Measurements from ENCODE around the gene NSD1. TPM values are rescaled to one million over a fixed set of nuclear protein-coding genes. Genes with fewer than 3 reads are reported as not detected.

NSD1 gene
- total and polyA plus RNA-seq, 2 of the 8 experiments (the other 6 are each of a cell fraction or from before 2014, with no cell fraction given) = 22.8 to 168 TPM

DNA sequence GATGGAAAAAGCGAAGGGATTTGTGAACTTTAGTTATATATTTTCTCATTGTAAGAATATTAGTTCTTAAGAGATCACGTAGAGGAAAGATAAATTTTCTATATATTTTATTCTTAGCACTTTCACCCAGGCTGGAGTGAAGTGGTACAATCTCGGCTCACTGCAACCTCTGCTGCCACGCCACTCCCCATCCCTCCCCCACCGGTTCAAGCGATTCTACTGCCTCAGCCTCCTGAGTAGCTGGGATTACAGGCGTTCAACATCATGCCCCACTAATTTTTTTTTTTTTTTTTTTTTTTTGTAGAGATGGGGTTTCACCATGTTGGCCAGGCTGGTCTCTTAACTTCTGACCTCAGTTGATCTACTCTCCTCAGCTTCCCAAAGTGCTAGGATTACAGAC, 127.4 kb downstream of the NSD1 start:
- Histone ChIP-seq H3K14ac (ENCODE audit: insufficient read length) (no peak overlapping the region), H2BK20ac (ENCODE audit: low read length) (no peak overlapping the region), H2BK12ac (ENCODE audit: low read depth, low read length) (no peak overlapping the region), H3K9me3 (ENCODE audit: insufficient read depth in 2 of 2, low read depth in 1 of 2, low read length in 1 of 2) (no peaks in the 10 kb centered on the region), H2BK5ac (ENCODE audit: low read depth, low read length) (no peak overlapping the region), H3K79me2 (ENCODE audit: control insufficient read depth in 1 of 2, insufficient read depth in 2 of 2, low read length in 2 of 2) (no peaks in the 10 kb centered on the region; a peak in 1 of 4 replicates), H3K9ac (replicated peaks in 1 of 4; ENCODE audit: extremely low read depth in 1 of 4, low read depth in 3 of 4, low read length in 3 of 4) (no peak overlapping the region), H3K4me3 (ENCODE audit: extremely low read depth in 1 of 4, insufficient read depth in 2 of 4, low read depth in 3 of 4, low read length in 4 of 4) (no peak overlapping the region), H3K18ac (ENCODE audit: extremely low read depth, low read length) (no peak overlapping the region), H2AK5ac (ENCODE audit: low read depth, low read length) (no peak overlapping the region), H3K4ac (replicated peaks; ENCODE audit: insufficient read length, low read depth, low read length) (no peak overlapping the region), H3K36me3 (ENCODE audit: control insufficient read depth in 2 of 4, insufficient read depth in 4 of 4, low read length in 3 of 4) (peaks cover 6 to 83% (median 47%) of the 10 kb centered on the region in 4 experiments), H3K4me1 (replicated peaks in 1 of 4; ENCODE audit: control insufficient read depth in 3 of 4, insufficient read depth in 4 of 4, low read length in 3 of 4) (no peaks in the 10 kb centered on the region), H3K27me3 (replicated peaks in 1 of 4; ENCODE audit: control insufficient read depth in 3 of 4, extremely low read depth in 1 of 4, insufficient read depth in 3 of 4, low read length in 3 of 4) (no peaks in the 10 kb centered on the region), H4K8ac (ENCODE audit: extremely low read depth, insufficient read depth, low read length) (no peak overlapping the region), H3K56ac (replicated peaks; ENCODE audit: insufficient read length, low read depth, low read length) (no peak overlapping the region), H4K5ac (ENCODE audit: insufficient read length, low read depth, low read length) (no peak overlapping the region), H3K23ac (ENCODE audit: insufficient read length) (no peak overlapping the region), H3K23me2 (ENCODE audit: low read depth, low read length) (no peaks in the 10 kb centered on the region), H3K27ac (ENCODE audit: low read depth, low read length) (no peak overlapping the region), H2BK15ac (ENCODE audit: low read length) (no peak overlapping the region), H4K91ac (replicated peaks; ENCODE audit: insufficient read length, low read length) (no peak overlapping the region), H3K79me1 (ENCODE audit: low read depth, low read length) (no peaks in the 10 kb centered on the region), H2BK120ac (replicated peaks; ENCODE audit: low read depth, low read length) (no peak overlapping the region), H2AFZ (ENCODE audit: low read length) (no peak overlapping the region), H4K20me1 (replicated peaks in 1 of 2; ENCODE audit: control insufficient read depth in 1 of 2, insufficient read depth in 2 of 2, low read length in 2 of 2) (no peaks in the 10 kb centered on the region), H3K4me2 (ENCODE audit: insufficient read depth in 1 of 2, low read depth in 2 of 2, low read length in 2 of 2) (no peak overlapping the region)
- no peak for DNase-seq (ENCODE audit: low read depth in 1 of 2, low spot score in 2 of 2)
- ChIA-PET CTCF (ENCODE audit: partially characterized antibody) (no interaction called here), POLR2A (ENCODE audit: partially characterized antibody) (no interaction called here)
- WGBS, 2 experiments (ENCODE audit: extremely low coverage in 1 of 2, insufficient coverage in 1 of 2, insufficient read length in 1 of 2, insufficient replicate concordance in 2 of 2, low coverage in 1 of 2, low lambda C conversion rate in 2 of 2, missing lambda C conversion rate in 1 of 2) = 84 to 100% methylated on average over 1 to 7 of the region's 7 CpGs
- no peak for TF ChIP-seq EGR1 (IDR thresholded peaks at IDR 0.05; ENCODE audit: borderline replicate concordance, low read depth, low read length)
- no peak for TF ChIP-seq KDM5A (IDR thresholded peaks at IDR 0.05; ENCODE audit: low read length)
- TF ChIP-seq SRF (IDR thresholded peaks at IDR 0.05; ENCODE audit: low read depth, low read length) = no peak
- TF ChIP-seq, protein P1, sequence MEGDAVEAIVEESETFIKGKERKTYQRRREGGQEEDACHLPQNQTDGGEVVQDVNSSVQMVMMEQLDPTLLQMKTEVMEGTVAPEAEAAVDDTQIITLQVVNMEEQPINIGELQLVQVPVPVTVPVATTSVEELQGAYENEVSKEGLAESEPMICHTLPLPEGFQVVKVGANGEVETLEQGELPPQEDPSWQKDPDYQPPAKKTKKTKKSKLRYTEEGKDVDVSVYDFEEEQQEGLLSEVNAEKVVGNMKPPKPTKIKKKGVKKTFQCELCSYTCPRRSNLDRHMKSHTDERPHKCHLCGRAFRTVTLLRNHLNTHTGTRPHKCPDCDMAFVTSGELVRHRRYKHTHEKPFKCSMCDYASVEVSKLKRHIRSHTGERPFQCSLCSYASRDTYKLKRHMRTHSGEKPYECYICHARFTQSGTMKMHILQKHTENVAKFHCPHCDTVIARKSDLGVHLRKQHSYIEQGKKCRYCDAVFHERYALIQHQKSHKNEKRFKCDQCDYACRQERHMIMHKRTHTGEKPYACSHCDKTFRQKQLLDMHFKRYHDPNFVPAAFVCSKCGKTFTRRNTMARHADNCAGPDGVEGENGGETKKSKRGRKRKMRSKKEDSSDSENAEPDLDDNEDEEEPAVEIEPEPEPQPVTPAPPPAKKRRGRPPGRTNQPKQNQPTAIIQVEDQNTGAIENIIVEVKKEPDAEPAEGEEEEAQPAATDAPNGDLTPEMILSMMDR (IDR thresholded peaks at IDR 0.05; ENCODE audit: control extremely low read depth in 1 of 3, insufficient read depth in 1 of 3, low read depth in 1 of 3, low read length in 3 of 3) = no peak
- no peak for FAIRE-seq
